ENCODE data around the gene MEDAG.

The MEDAG gene

GRCh38 chr13:30872685-30873461 lies 33.2 kb upstream of the MEDAG start:
- DNase-seq (ENCODE audit: low read depth in 2 of 2), result no peak

- no peak for DNase-seq (ENCODE audit: low read depth in 2 of 2)
Observed at GRCh38 chr13:30873499-30873898, 32.6 kb upstream of the MEDAG start.

GRCh38 chr13:30874111-30874510 lies 32.0 kb upstream of the MEDAG start:
- no peak for DNase-seq (ENCODE audit: low read depth in 2 of 2)

- no peak for DNase-seq (ENCODE audit: low read depth in 2 of 2)
Observed at GRCh38 chr13:30874561-30874960, 31.5 kb upstream of the MEDAG start.

- no peak for DNase-seq (ENCODE audit: low read depth in 2 of 2)
Observed at GRCh38 chr13:30877335-30877734, 28.7 kb upstream of the MEDAG start.

GRCh38 chr13:30880151-30880855 lies 25.8 kb upstream of the MEDAG start:
- DNase-seq (ENCODE audit: low read depth in 2 of 2), result no peak

GRCh38 chr13:30880856-30881155 lies 25.3 kb upstream of the MEDAG start:
- DNase-seq (ENCODE audit: low read depth in 2 of 2), result no peak

- DNase-seq (ENCODE audit: low read depth in 2 of 2), result no peak
Observed at GRCh38 chr13:30881191-30881651, 24.9 kb upstream of the MEDAG start.

- no peak for DNase-seq (ENCODE audit: low read depth in 2 of 2)
Observed at GRCh38 chr13:30882026-30882850, 23.8 kb upstream of the MEDAG start.

GRCh38 chr13:30882996-30883766 lies 22.9 kb upstream of the MEDAG start:
- DNase-seq (ENCODE audit: low read depth in 2 of 2), result no peak

- no peak for DNase-seq (ENCODE audit: low read depth in 2 of 2)
Observed at GRCh38 chr13:30884543-30884942, 21.5 kb upstream of the MEDAG start.

- DNase-seq (ENCODE audit: low read depth in 2 of 2), result no peak
Observed at GRCh38 chr13:30889196-30889690, 16.8 kb upstream of the MEDAG start.

- no peak for DNase-seq (ENCODE audit: low read depth in 2 of 2)
Observed at GRCh38 chr13:30892966-30893365, 13.1 kb upstream of the MEDAG start.

GRCh38 chr13:30895773-30896172 lies 10.3 kb upstream of the MEDAG start:
- DNase-seq (ENCODE audit: low read depth in 2 of 2), result no peak

GRCh38 chr13:30898070-30898469 lies 8.0 kb upstream of the MEDAG start:
- DNase-seq (ENCODE audit: low read depth in 2 of 2), result no peak

GRCh38 chr13:30898678-30899241 lies 7.3 kb upstream of the MEDAG start:
- DNase-seq (ENCODE audit: low read depth in 2 of 2), result no peak

- no peak for DNase-seq (ENCODE audit: low read depth in 2 of 2)
Observed at GRCh38 chr13:30900436-30900835, 5.6 kb upstream of the MEDAG start.

- no peak for DNase-seq (ENCODE audit: low read depth in 2 of 2)
Observed at GRCh38 chr13:30900952-30901749, 4.9 kb upstream of the MEDAG start.

GRCh38 chr13:30904043-30904442 lies 2.0 kb upstream of the MEDAG start:
- DNase-seq (ENCODE audit: low read depth in 2 of 2), result no peak

GRCh38 chr13:30906411-30907051 lies 460 bp downstream of the MEDAG start:
- no peak for DNase-seq (ENCODE audit: low read depth in 2 of 2)
